Muscle of arm (tissue), 12 donors: ENCODE data around the gene PEX10. TPM values are rescaled to one million over a fixed set of nuclear protein-coding genes. Genes with fewer than 3 reads are reported as not detected.

Experiments
- DNase-seq: peaks from one replicate; pipeline ENCODE4 v3.0.0-alpha.2; 2013
- polyA plus RNA-seq, 12 donors: library from polyadenylated mRNA; unstranded; fragments of 120-200 nt; gene quantifications; one replicate each; pipeline ENCODE4 v1.2.1, GENCODE V29; 2013; ENCODE audit not compliant: insufficient read length in 12 of 12

PEX10 gene
- polyA plus RNA-seq, 12 donors = 13.1 to 28.0 (median 16.6) TPM; not detected in 1

GRCh38 chr1:2406451-2407041, 5.8 kb downstream of the PEX10 start:
- DNase-seq = no peak

- DNase-seq = no peak
Observed at GRCh38 chr1:2405588-2406295, 6.6 kb downstream of the PEX10 start.

DNA sequence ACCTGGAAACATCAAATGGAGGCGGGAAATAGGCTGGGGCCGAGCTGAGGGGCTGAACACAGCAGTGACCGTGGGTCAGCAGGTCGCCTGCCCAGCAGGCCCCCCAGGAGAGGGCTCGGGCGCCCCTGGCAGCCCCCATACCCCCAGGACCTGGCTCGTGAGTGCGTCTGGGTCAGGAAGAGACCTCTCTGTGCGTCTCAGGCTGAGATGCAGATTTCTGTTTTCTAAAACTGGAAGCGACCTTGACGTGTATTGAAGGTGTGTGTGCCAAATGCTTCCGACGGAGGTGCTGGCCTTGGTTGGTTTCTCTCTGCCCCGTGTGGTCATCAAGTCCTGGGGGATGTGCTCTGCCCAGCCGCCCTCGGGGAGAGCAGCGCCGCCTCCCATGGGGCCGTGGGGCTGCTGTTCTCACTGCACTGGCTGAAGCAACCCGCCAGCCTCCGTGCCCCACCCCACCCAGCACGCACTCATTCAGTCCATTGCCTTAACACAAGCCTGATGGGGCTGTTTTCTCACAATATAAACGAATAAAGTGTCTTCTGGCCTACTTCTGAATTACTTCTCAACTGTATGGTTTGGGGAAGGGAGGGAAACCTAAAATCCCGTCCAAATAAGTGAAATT, 7.4 kb downstream of the PEX10 start:
- DNase-seq = no peak

- no peak for DNase-seq
Observed at GRCh38 chr1:2404142-2404889, 8.0 kb downstream of the PEX10 start.

DNA sequence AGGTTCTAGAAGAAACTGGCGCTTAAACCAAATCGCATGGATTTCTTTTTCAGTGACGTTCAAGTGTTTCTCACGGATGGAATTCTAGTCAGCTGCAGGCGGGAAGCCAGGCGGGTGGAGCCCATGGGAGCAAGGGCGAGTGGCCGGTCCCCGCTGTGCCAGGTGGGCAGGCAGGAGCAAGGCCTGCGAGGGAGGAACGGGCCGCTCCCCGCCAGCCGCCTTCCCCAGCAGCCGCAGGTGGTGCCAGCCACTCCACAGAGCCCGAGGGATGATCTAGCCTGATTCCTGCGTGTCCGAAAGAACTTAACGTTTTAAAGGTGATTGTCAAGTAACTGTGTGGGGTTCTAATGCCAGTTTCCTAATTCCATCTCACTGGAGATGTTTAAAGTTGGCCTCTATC, 9.1 kb downstream of the PEX10 start:
- no peak for DNase-seq

DNA sequence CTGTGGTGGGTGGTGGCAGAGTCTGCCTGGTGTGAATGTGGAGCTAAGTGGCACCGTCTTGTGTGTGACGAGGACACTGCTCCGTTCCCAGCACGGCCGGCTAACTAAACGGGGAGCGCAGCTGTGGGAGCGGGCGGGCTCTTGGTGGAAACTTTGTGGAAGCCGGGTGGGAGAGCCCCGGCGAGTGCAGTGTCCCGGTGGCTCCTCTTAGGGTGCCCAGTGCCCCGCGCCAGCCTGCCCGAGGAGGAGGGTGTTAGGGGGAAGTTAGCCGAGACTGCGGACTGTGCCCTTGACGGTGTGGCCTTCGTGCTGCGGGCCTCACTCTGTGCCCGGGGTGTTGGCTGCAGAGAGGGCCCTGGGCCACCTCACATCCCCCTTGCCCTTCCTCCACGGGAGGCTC, 9.9 kb downstream of the PEX10 start:
- no peak for DNase-seq

GRCh38 chr1:2400950-2401649, 11.3 kb downstream of the PEX10 start:
- no peak for DNase-seq

DNA sequence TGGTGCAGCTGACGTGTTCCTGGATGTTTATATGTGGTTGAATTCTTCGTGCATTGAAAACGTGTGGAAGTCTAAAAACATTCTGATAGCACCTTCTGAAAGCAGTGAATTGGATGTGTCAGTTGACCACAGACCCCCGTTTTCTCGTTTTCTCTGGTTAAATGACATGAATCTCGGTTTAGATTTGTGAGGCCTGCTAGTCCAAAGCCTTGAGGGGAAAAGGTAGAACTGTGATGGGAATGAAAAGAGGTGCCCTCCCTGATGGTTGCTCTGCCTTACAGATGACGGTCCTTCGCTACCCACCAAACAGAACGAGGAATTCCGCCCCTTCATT, 11.8 kb downstream of the PEX10 start:
- DNase-seq = no peak

DNA sequence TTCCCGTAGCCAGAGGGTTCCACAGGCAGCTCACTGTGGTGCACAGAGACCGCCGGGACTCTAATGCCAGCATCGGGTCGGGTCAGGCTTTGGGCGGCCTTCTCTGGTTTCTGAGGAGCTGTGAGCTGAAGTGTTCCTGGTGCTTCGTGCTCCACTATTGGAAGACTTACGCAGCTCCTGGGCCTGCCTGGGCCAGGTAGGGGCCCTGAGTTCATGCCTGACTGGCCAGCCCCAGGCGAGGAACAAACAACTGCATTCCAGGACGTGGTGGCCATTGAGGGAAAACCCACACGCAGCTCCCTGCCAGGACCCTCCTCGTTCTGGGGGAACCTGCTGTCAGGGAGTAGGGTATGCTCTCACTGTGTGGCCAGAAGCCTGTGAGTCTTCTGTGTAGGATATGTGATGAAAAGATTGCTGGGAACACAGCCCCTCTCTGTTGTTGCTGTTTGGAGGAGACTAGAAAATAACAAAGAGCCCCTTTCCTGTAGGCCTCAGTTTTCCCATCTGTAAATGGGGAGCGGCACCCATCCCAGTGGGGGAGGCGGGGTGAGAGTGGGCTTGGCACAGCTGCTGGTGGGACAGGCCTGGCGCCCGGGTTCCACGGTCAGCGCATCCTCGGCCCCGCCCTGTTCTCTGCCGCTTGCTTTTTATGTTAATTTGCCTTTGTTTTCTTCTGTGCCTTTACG, 12.3 kb downstream of the PEX10 start:
- no peak for DNase-seq

GRCh38 chr1:2398871-2399270, 13.5 kb downstream of the PEX10 start:
- DNase-seq = no peak

GRCh38 chr1:2397007-2397679, 15.2 kb downstream of the PEX10 start:
- DNase-seq = no peak

- no peak for DNase-seq
Observed at GRCh38 chr1:2396476-2396875, 15.9 kb downstream of the PEX10 start.

- DNase-seq = no peak
Observed at GRCh38 chr1:2396059-2396458, 16.3 kb downstream of the PEX10 start.

DNA sequence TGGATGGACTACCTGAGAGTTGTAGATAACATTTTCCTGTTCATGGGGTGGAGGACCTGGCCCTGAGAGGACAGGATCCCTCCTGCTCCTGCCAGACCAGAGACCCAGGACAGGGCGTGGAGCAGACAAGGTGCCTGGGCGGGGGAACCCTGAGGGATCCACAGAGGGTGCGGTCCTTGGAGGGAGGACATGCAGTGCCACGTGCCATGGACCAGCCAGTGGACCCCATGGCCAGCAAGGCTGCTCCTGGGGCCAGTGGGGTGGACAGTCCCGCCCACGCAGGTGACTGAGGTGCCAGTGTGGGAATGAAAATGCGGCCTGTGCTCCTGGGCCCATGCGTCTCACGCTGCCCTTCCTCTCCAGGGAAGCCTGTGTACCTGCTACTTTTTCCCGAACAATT, 17.1 kb downstream of the PEX10 start:
- no peak for DNase-seq

- no peak for DNase-seq
Observed at GRCh38 chr1:2394761-2395160, 17.6 kb downstream of the PEX10 start.

GRCh38 chr1:2394220-2394619, 18.1 kb downstream of the PEX10 start:
- DNase-seq = no peak

DNA sequence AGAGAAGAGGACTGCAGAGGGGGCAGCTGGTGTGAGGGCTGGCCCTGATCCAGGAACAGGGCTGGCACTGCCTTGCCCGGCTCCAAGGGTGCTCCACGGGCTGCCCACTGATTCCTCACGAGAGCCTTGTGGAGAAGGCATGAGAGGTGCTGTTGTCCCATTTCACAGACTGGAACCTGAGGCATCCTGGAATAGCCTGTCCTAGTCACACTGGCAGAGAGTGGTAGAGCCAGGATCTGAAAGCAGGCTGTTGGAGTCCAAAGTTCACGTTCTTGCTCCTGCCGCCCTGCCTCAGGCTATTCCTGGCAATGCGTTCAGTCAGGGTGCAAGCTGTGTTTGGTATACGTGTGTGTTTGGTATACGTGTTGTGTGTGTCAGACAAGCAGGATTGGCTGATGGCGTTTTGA, 18.9 kb downstream of the PEX10 start:
- no peak for DNase-seq

DNA sequence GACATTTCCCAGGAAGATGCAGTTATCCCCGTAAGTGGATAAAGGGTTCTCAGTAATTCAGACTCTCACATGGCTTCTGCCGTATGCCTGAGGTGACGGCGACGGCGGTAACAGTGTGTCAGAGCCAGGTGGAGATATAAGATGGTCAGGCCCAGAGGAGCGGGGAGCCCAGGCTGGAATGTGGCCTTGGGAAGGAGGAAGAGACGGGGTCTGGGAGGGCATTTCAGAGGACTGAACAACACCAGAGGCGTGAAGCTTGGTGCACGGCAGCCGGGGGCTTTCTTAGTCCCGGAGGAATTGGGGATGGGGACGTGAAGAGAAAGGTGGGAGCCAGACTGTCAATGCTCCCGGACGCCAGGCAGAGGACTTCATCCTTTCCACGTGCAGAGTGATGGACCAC, 19.7 kb downstream of the PEX10 start:
- DNase-seq = no peak

DNA sequence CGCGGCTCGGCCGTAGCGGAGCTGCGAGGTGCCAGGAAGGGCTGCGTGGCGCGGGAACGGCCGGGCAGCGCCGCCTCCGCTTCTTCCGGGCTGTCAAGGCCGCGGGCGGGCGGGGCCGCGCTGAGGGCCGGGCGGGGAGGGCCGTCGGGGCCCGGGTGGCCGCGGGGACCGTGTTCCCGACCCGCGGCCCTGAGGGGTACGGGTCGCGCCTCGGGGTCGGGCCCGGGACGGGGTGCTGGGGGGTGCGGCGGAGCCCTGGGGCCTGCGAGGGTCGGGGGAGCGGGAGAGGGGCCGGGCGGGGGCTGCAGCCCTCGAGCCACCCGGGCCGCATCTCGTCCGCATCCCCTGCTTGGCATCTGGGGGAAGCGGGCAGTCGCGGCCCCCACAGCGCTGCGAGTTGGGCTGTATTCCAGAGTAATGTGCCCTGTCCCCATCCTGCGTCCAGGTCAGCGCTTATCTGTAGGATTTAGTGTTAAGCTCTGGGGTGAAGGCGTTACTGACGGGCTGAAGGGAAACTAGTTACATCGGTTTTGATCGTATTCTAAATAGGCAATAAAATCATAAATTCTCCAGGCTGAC, 20.3 kb downstream of the PEX10 start:
- DNase-seq = no peak
